GM13977 (cell line): Measurements from ENCODE around the gene NARS2.
"Not testable (repeated sequence)": the region's sequence is repeated elsewhere in the genome, so short reads cannot be mapped to it uniquely, and the experiment has no call there.

Experiments used
- DNase-seq: peaks from one replicate; pipeline ENCODE4 v3.0.0; 2012; ENCODE audit warnings: low spot score
- CTCF ChIP-seq: IDR thresholded peaks from 2 replicates; pipeline ENCODE4 v1.5.1; 2012; ENCODE audit warnings: mild to moderate bottlenecking, control low read depth; ENCODE audit not compliant: insufficient read depth; ENCODE audit errors: extremely low read depth, missing control alignments
- in situ Hi-C: fragments of 300-500 bp; cut with MboI; formaldehyde crosslinking; loops from one replicate; pipeline ENCODE4 v1.12.0; 2022; ENCODE audit warnings: low sequenced_read_pairs, low pct_unique_long_range_greater_than_20kb, mixed read lengths, inconsistent platforms; ENCODE audit not compliant: unreplicated experiment

NARS2 gene

GRCh38 chr11:78574386-78575381 lies at the start of gene NARS2:
TSS of gene NARS2 (minus strand) at chr11:78574864. CDS start at chr11:78574488, 376 bp downstream.
- in situ Hi-C loops = no loop called here
- DNase-seq = peak; percentile 92
- no peak for TF ChIP-seq CTCF

- no peak for TF ChIP-seq CTCF
- no peak for DNase-seq
- in situ Hi-C loops = no loop called here
These were observed 48.0 kb upstream of the NARS2 start for GRCh38 chr11:78622666-78623065.

- in situ Hi-C loops = no loop called here
- TF ChIP-seq CTCF = no peak
These were observed 45.5 kb upstream of the NARS2 start for GRCh38 chr11:78620159-78620558.

GRCh38 chr11:78615724-78616123 lies 41.1 kb upstream of the NARS2 start:
- TF ChIP-seq CTCF = no peak
- in situ Hi-C loops = no loop called here

More at GRCh38 chr11:78620159-78620558, 45.5 kb upstream of the NARS2 start:
- DNase-seq = no peak

GRCh38 chr11:78613378-78613813 lies 38.7 kb upstream of the NARS2 start:
- in situ Hi-C loops = no loop called here
- TF ChIP-seq CTCF = no peak
- DNase-seq = no peak

More at GRCh38 chr11:78615724-78616123, 41.1 kb upstream of the NARS2 start:
- DNase-seq = no peak

GRCh38 chr11:78612721-78613377 lies 38.2 kb upstream of the NARS2 start:
- DNase-seq = no peak
- in situ Hi-C loops = no loop called here
- no peak for TF ChIP-seq CTCF

- in situ Hi-C loops, DNase-seq: not testable (repeated sequence)
These were observed 34.7 kb upstream of the NARS2 start for GRCh38 chr11:78609321-78609720.
